SJSA1 (cell line): Measurements from ENCODE around the gene MDFIC2. TPM values are rescaled to one million over a fixed set of nuclear protein-coding genes. Genes with fewer than 3 reads are reported as not detected.
"Not testable (repeated sequence)": the region's sequence is repeated elsewhere in the genome, so short reads cannot be mapped to it uniquely, and the experiment has no call there.

Experiments used
- DNase-seq, 2 experiments: peaks; one replicate each; pipeline ENCODE4 v3.0.0-alpha.2; 2015 to 2020; ENCODE audit warnings: low spot score in 2 of 2, low read depth in 1 of 2
- H3K27ac ChIP-seq: fragments of 250-450 bp; sonication (Bioruptor Pico); 2 replicates; pipeline ENCODE4 v1.5.1; 2020; ENCODE audit warnings: mild to moderate bottlenecking, moderate library complexity
- H3K27me3 ChIP-seq: fragments of 250-450 bp; sonication (Bioruptor Pico); replicated peaks from 2 replicates; pipeline ENCODE4 v1.5.1; 2020; ENCODE audit warnings: mild to moderate bottlenecking, moderate library complexity
- H3K36me3 ChIP-seq: fragments of 250-450 bp; sonication (Bioruptor Pico); 2 replicates; pipeline ENCODE4 v1.5.1; 2020; ENCODE audit warnings: mild to moderate bottlenecking
- H3K4me1 ChIP-seq: fragments of 250-450 bp; sonication (Bioruptor Pico); replicated peaks from 2 replicates; pipeline ENCODE4 v1.6.1; 2021; ENCODE audit warnings: mild to moderate bottlenecking
- H3K4me3 ChIP-seq: fragments of 250-450 bp; sonication (Bioruptor Pico); 2 replicates; pipeline ENCODE4 v1.5.1; 2020; ENCODE audit warnings: mild to moderate bottlenecking
- H3K9me3 ChIP-seq: fragments of 250-450 bp; sonication (Bioruptor Pico); replicated peaks from 2 replicates; pipeline ENCODE4 v1.5.1; 2020; ENCODE audit warnings: mild to moderate bottlenecking
- total RNA-seq: library from RNA; depleted of rRNA; stranded (reverse); fragments of >200 nt; shearing (Covaris generic); gene quantifications from 2 replicates; pipeline ENCODE4 v1.2.3, GENCODE V29; 2014

Gene MDFIC2
- total RNA-seq, 1 experiment from 2014 or later, result not detected

GRCh38 chr3:70291097-70291482 lies 21.3 kb downstream of the MDFIC2 start:
- H3K4me3 ChIP-seq, result no peak overlapping the region

GRCh38 chr3:70290431-70291096 lies 21.9 kb downstream of the MDFIC2 start:
- not testable (repeated sequence) for H3K4me3 ChIP-seq, H3K9me3 ChIP-seq, H3K27me3 ChIP-seq, H3K36me3 ChIP-seq, DNase-seq, H3K4me1 ChIP-seq, H3K27ac ChIP-seq

More at GRCh38 chr3:70291097-70291482, 21.3 kb downstream of the MDFIC2 start:
- Histone ChIP-seq H3K9me3 (no peaks in the 10 kb centered on the region), H3K4me1 (no peaks in the 10 kb centered on the region), H3K36me3 (no peaks in the 10 kb centered on the region), H3K27ac (no peak overlapping the region), H3K27me3 (no peaks in the 10 kb centered on the region)
- DNase-seq, result no peak

DNA sequence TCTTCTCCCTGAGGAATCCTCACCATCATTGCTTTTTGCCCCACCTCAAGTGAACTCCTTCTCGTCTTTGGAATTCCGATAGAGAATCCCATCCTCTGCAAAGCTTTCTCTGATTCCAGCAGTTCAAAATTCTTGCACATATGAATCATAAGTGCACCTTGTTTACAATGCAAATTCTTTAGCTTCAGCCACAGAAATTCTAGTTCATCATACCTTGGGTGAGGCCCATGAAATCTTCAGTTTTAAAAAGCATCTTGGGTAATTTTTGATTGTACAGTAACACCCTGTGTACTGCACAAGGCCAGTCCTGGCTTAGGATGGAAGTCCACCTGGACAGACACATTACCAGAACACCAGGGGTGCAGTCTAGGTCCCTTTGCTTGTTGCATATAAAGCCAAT lies 30.8 kb downstream of the MDFIC2 start:
- H3K36me3 ChIP-seq, result peaks cover 6% of the 10 kb centered on the region; the same call in 1 of the 2 replicates
- H3K27me3 ChIP-seq, result no peaks in the 10 kb centered on the region
- H3K9me3 ChIP-seq, result 0 out of 2 replicates have a peak, but pooled peaks cover 4% of the 10 kb centered on the region
- no peak overlapping the region for H3K4me3 ChIP-seq
- H3K4me1 ChIP-seq, result peaks cover 25% of the 10 kb centered on the region
- DNase-seq, result peak; percentile 46 to 77
- peak overlapping the region; percentile 89 for H3K27ac ChIP-seq

GRCh38 chr3:70277304-70277703 lies 35.1 kb downstream of the MDFIC2 start:
- Histone ChIP-seq H3K9me3 (no peaks in the 10 kb centered on the region), H3K4me1 (peaks cover 20% of the 10 kb centered on the region), H3K4me3 (no peak overlapping the region), H3K36me3 (peaks cover 5% of the 10 kb centered on the region; the same call in 1 of the 2 replicates), H3K27ac (no peak overlapping the region), H3K27me3 (no peaks in the 10 kb centered on the region)
- no peak for DNase-seq

DNA sequence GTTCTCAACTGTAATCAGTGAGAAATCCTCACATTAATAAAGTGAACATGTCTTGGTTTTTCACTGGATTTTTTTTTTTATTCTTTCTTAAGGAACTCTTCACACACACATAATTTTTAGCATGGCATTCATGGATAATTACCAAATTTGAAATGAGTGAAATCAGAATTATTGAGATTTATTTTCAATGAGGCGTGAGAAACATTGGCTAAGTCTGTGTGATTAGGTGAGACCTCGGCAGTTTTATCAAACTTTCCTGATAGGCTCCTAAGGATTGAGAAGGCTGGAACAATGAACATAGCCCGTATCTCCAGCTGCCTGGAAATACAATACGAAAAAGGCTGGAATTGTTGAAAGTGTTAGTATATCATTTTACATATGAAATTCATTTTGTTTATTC lies 35.5 kb downstream of the MDFIC2 start:
- H3K36me3 ChIP-seq, result 0 out of 2 replicates have a peak, but pooled peaks cover 3% of the 10 kb centered on the region
- H3K4me3 ChIP-seq, result no peak overlapping the region
- DNase-seq, result no peak
- H3K27ac ChIP-seq, result no peak overlapping the region
- H3K9me3 ChIP-seq, result no peaks in the 10 kb centered on the region
- H3K4me1 ChIP-seq, result peaks cover 16% of the 10 kb centered on the region
- H3K27me3 ChIP-seq, result no peaks in the 10 kb centered on the region

- Histone ChIP-seq H3K27me3 (no peaks in the 10 kb centered on the region), H3K27ac (no peak overlapping the region), H3K36me3 (no peaks in the 10 kb centered on the region), H3K9me3 (no peaks in the 10 kb centered on the region), H3K4me1 (no peaks in the 10 kb centered on the region), H3K4me3 (no peak overlapping the region)
- DNase-seq, result no peak
Measured at GRCh38 chr3:70273492-70273891, 38.9 kb downstream of the MDFIC2 start.

GRCh38 chr3:70272798-70273197 lies 39.6 kb downstream of the MDFIC2 start:
- Histone ChIP-seq H3K4me3 (no peak overlapping the region), H3K9me3 (no peaks in the 10 kb centered on the region), H3K27me3 (no peaks in the 10 kb centered on the region), H3K36me3 (no peaks in the 10 kb centered on the region), H3K4me1 (no peaks in the 10 kb centered on the region), H3K27ac (no peak overlapping the region)
- DNase-seq, result no peak

DNA sequence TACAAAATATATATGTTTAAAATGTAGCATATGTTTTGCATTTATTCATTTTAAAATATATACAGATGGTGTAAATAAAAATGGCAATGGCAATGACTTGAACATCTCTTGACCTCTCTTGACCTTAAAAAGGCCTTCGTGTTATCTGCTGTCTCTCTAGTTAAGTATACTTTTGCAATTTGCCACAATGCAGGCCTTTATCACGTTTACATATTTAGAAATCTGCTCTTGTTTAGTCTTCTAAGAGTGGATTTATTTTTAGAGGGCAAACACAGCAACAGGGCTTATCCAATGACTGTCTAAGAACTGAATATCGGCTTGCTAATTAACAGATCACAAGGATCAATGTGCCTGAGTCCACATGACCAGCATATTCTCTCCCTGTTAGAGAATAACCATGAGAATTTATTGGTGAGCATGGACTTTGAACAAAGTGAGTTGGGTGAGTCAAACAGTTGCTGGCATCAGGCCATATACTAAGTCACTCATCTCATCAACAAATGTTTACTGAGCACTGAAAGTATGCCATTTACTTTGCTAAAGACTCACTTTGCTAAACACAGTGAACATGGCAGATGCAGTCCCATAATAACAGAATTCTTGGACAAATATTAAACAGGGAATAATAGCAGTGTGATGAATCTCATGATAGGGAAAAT lies 48.2 kb downstream of the MDFIC2 start:
- DNase-seq, result peak; percentile 7 to 42
- Histone ChIP-seq H3K4me3 (no peak overlapping the region), H3K4me1 (peaks cover 9% of the 10 kb centered on the region), H3K27me3 (no peaks in the 10 kb centered on the region), H3K9me3 (no peaks in the 10 kb centered on the region), H3K27ac (no peak overlapping the region), H3K36me3 (no peaks in the 10 kb centered on the region)

DNA sequence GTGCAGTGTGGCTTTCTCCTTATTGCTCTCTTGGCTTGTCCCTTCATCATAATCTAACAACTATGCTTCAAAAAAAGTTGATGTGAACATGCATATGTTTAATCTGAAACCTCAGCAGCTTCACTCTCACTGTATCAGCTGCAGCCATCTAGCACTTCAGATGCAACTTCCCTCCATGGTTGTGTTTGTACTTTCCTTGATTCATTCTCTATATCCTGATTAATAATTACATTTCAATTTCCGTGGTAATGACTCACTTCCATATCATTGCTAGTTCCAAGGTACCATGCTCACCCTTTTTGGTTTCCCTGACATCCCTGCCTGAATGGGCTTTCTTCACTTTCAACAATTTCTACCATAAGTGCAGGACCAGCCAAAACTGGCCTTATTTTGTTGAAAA lies 51.2 kb downstream of the MDFIC2 start:
- no peak for DNase-seq
- H3K27me3 ChIP-seq, result no peaks in the 10 kb centered on the region
- H3K4me3 ChIP-seq, result no peak overlapping the region
- H3K27ac ChIP-seq, result no peak overlapping the region
- no peaks in the 10 kb centered on the region for H3K9me3 ChIP-seq
- H3K4me1 ChIP-seq, result peaks cover 9% of the 10 kb centered on the region
- no peaks in the 10 kb centered on the region for H3K36me3 ChIP-seq

DNA sequence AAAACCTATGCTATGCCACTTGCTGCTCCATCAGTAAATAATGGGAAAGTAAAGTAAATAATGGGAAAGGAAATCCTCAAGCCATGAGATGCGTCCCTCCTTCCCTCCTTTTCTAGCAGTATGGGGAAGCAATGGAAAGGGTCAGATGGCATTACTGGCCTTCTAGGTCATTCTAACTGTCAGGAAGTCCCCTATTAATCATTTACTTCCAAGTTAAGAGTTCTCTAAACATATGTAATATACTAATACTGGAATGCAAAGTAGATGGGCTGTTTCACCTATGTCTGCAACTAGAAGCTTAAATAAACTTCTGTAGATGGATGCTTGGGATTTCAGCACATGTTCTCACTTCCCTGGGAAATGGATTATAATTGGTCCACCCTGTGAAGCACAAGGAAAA lies 55.9 kb downstream of the MDFIC2 start:
- H3K4me1 ChIP-seq, result no peaks in the 10 kb centered on the region
- H3K27ac ChIP-seq, result no peak overlapping the region
- H3K9me3 ChIP-seq, result no peaks in the 10 kb centered on the region
- H3K36me3 ChIP-seq, result no peaks in the 10 kb centered on the region
- no peaks in the 10 kb centered on the region for H3K27me3 ChIP-seq
- no peak overlapping the region for H3K4me3 ChIP-seq
- DNase-seq, result no peak

- no peaks in the 10 kb centered on the region for H3K36me3 ChIP-seq
- H3K4me3 ChIP-seq, result no peak overlapping the region
- no peak overlapping the region for H3K27ac ChIP-seq
- H3K9me3 ChIP-seq, result no peaks in the 10 kb centered on the region
- peaks cover 14% of the 10 kb centered on the region for H3K4me1 ChIP-seq
- DNase-seq, result no peak
- no peaks in the 10 kb centered on the region for H3K27me3 ChIP-seq
Measured at GRCh38 chr3:70250492-70250891, 61.9 kb downstream of the MDFIC2 start.

- peaks cover 14% of the 10 kb centered on the region for H3K4me1 ChIP-seq
- H3K36me3 ChIP-seq, result no peaks in the 10 kb centered on the region
- H3K9me3 ChIP-seq, result no peaks in the 10 kb centered on the region
- DNase-seq, result peak; percentile 47 to 64
- H3K4me3 ChIP-seq, result no peak overlapping the region
- no peaks in the 10 kb centered on the region for H3K27me3 ChIP-seq
- H3K27ac ChIP-seq, result peak overlapping the region; percentile 45
Measured at GRCh38 chr3:70249509-70250160, 62.8 kb downstream of the MDFIC2 start.

GRCh38 chr3:70248856-70249255 lies 63.6 kb downstream of the MDFIC2 start:
- no peak overlapping the region for H3K27ac ChIP-seq
- H3K27me3 ChIP-seq, result no peaks in the 10 kb centered on the region

DNA sequence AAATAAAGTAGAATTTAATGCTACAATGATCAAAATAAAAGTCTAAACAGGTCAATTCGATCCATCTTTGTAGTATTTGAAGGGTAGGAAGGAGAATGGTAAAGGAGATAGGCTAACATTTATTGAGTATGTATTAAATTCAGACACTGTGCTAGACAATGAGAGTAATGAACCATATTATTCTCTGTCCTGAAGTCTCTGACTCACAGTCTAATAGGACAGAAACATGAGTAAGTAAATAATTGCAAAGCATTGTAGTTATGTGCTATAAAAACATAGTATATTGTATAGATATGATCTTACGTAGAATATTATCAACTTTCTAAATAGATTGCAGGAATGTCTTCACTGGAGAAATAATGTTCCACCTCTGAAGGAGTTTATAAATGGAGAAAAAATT lies 64.5 kb downstream of the MDFIC2 start:
- DNase-seq, result no peak
- H3K27ac ChIP-seq, result no peak overlapping the region

More at GRCh38 chr3:70248856-70249255, 63.6 kb downstream of the MDFIC2 start:
- H3K36me3 ChIP-seq, result no peaks in the 10 kb centered on the region
- H3K4me1 ChIP-seq, result peaks cover 14% of the 10 kb centered on the region
- DNase-seq, result no peak
- no peak overlapping the region for H3K4me3 ChIP-seq
- H3K9me3 ChIP-seq, result no peaks in the 10 kb centered on the region

More for the DNA sequence above, 64.5 kb downstream of the MDFIC2 start:
- peaks cover 14% of the 10 kb centered on the region for H3K4me1 ChIP-seq
- no peaks in the 10 kb centered on the region for H3K9me3 ChIP-seq
- no peaks in the 10 kb centered on the region for H3K36me3 ChIP-seq
- no peak overlapping the region for H3K4me3 ChIP-seq
- H3K27me3 ChIP-seq, result no peaks in the 10 kb centered on the region
